ENCODE measurements around the gene APP.

Gene APP

GRCh38 chr21:26068776-26069175 lies 101.8 kb downstream of the APP start:
- no peak overlapping the region for H3K4me3 ChIP-seq (replicated peaks in 1 of 2; ENCODE audit: low read depth in 2 of 2, low read length in 2 of 2)
- DNase-seq (ENCODE audit: low read depth in 2 of 2), result no peak
- TF ChIP-seq CTCF (IDR thresholded peaks at IDR 0.05; ENCODE audit: low read depth, low read length), result no peak

GRCh38 chr21:26067836-26068594 lies 102.6 kb downstream of the APP start:
- H3K4me3 ChIP-seq (replicated peaks in 1 of 2; ENCODE audit: low read depth in 2 of 2, low read length in 2 of 2), result no peak overlapping the region
- TF ChIP-seq CTCF (IDR thresholded peaks at IDR 0.05; ENCODE audit: low read depth, low read length), result no peak
- DNase-seq (ENCODE audit: low read depth in 2 of 2), result peak in 1 of 2 donors; percentile 33

GRCh38 chr21:26064506-26064905 lies 106.1 kb downstream of the APP start:
- no peak overlapping the region for H3K4me3 ChIP-seq (replicated peaks in 1 of 2; ENCODE audit: low read depth in 2 of 2, low read length in 2 of 2)
- TF ChIP-seq CTCF (IDR thresholded peaks at IDR 0.05; ENCODE audit: low read depth, low read length), result no peak
- DNase-seq (ENCODE audit: low read depth in 2 of 2), result no peak

GRCh38 chr21:26061437-26061836 lies 109.1 kb downstream of the APP start:
- H3K4me3 ChIP-seq (replicated peaks in 1 of 2; ENCODE audit: low read depth in 2 of 2, low read length in 2 of 2), result no peak overlapping the region
- peak; percentile 55 to 86 for DNase-seq (ENCODE audit: low read depth in 2 of 2)
- no peak for TF ChIP-seq CTCF (IDR thresholded peaks at IDR 0.05; ENCODE audit: low read depth, low read length)

- H3K4me3 ChIP-seq (replicated peaks in 1 of 2; ENCODE audit: low read depth in 2 of 2, low read length in 2 of 2), result no peak overlapping the region
- DNase-seq (ENCODE audit: low read depth in 2 of 2), result no peak
- no peak for TF ChIP-seq CTCF (IDR thresholded peaks at IDR 0.05; ENCODE audit: low read depth, low read length)
Observed at GRCh38 chr21:26060335-26061115, 110.0 kb downstream of the APP start.

GRCh38 chr21:26057477-26058170 lies 112.9 kb downstream of the APP start:
- TF ChIP-seq CTCF (IDR thresholded peaks at IDR 0.05; ENCODE audit: low read depth, low read length), result no peak
- H3K4me3 ChIP-seq (replicated peaks in 1 of 2; ENCODE audit: low read depth in 2 of 2, low read length in 2 of 2), result no peak overlapping the region
- no peak for DNase-seq (ENCODE audit: low read depth in 2 of 2)

Data from cardiac fibroblast (primary cell).